Smooth muscle cell (in vitro differentiated cells): Measurements from ENCODE around the gene CFAP53. TPM values are rescaled to one million over a fixed set of nuclear protein-coding genes. Genes with fewer than 3 reads are reported as not detected.

Experiments
- DNase-seq: peaks from one replicate; lab custom pipeline; 2025; ENCODE audit not compliant: unreplicated experiment; lab: John Stamatoyannopoulos, UW
- H2AFZ ChIP-seq: fragments of 200-600 bp; sonication (generic); 2 replicates; pipeline ENCODE4 v1.6.0; 2016; ENCODE audit warnings: antibody characterized with exemption, low read depth, mild to moderate bottlenecking
- H3F3A ChIP-seq: fragments of 200-600 bp; sonication (generic); 2 replicates; pipeline ENCODE4 v1.6.0; 2017; ENCODE audit warnings: antibody characterized with exemption, low read depth
- H3K27ac ChIP-seq: fragments of 200-600 bp; sonication (generic); 2 replicates; pipeline ENCODE4 v1.5.1; 2016; ENCODE audit warnings: low read depth, mild to moderate bottlenecking
- H3K27me3 ChIP-seq: fragments of 200-600 bp; sonication (generic); 2 replicates; pipeline ENCODE4 v1.6.1; 2016; ENCODE audit warnings: low read depth, mild to moderate bottlenecking
- H3K36me3 ChIP-seq: fragments of 200-600 bp; sonication (generic); 2 replicates; pipeline ENCODE4 v1.5.1; 2016; ENCODE audit warnings: low read depth
- H3K4me1 ChIP-seq: fragments of 200-600 bp; sonication (generic); 2 replicates; pipeline ENCODE4 v1.5.1; 2016; ENCODE audit warnings: low read depth
- H3K4me2 ChIP-seq: fragments of 200-600 bp; sonication (generic); 2 replicates; pipeline ENCODE4 v1.6.0; 2016; ENCODE audit warnings: mild to moderate bottlenecking
- H3K4me3 ChIP-seq: fragments of 200-600 bp; sonication (generic); 2 replicates; pipeline ENCODE4 v1.5.1; 2016; ENCODE audit warnings: mild to moderate bottlenecking
- H3K79me2 ChIP-seq: fragments of 200-600 bp; sonication (generic); 2 replicates; pipeline ENCODE4 v1.6.0; 2016; ENCODE audit warnings: low read depth, mild to moderate bottlenecking
- H3K9ac ChIP-seq: fragments of 200-600 bp; sonication (generic); 2 replicates; pipeline ENCODE4 v1.6.0; 2016; ENCODE audit warnings: low read depth
- H3K9me3 ChIP-seq: fragments of 200-600 bp; sonication (generic); replicated peaks from 2 replicates; pipeline ENCODE4 v1.5.1; 2016; ENCODE audit warnings: low read depth
- H4K20me1 ChIP-seq: fragments of 200-600 bp; sonication (generic); 2 replicates; pipeline ENCODE4 v1.6.0; 2016; ENCODE audit warnings: low read depth
- CTCF ChIP-seq: fragments of 200-600 bp; sonication (generic); IDR thresholded peaks from 2 replicates; pipeline ENCODE4 v1.5.1; 2017; ENCODE audit warnings: borderline replicate concordance, mild to moderate bottlenecking, antibody characterized with exemption; ENCODE audit not compliant: insufficient read depth, poor library complexity, severe bottlenecking
- WGBS: methylation state at CpG from one replicate; pipeline ENCODE4 v1.1.7; 2016; ENCODE audit warnings: low lambda C conversion rate; 5-methylcytosine and 5-hydroxymethylcytosine counted together
- polyA plus RNA-seq: library from polyadenylated mRNA; unstranded; fragments of >200 nt; fragmentation: Nextera tagmentation; extraction: Ambion mirVana; gene quantifications from 2 replicates; pipeline ENCODE4 v1.2.1, GENCODE V29; 2016
- total RNA-seq: library from RNA; depleted of rRNA; stranded (reverse); fragments of >200 nt; gene quantifications from 2 replicates; pipeline ENCODE4 v1.2.3, GENCODE V29; 2014

The CFAP53 gene
- total and polyA plus RNA-seq, 2 experiments from 2014 or later: 0.41 to 0.99 TPM

GRCh38 chr18:50285071-50285470, 18.8 kb upstream of the CFAP53 start:
- Histone ChIP-seq H3K79me2 (peaks cover 17% of the 10 kb centered on the region), H3K9me3 (no peaks in the 10 kb centered on the region), H3K9ac (no peak overlapping the region), H3K4me1 (peaks cover 9% of the 10 kb centered on the region), H3K36me3 (no peaks in the 10 kb centered on the region), H2AFZ (no peak overlapping the region), H3K27ac (no peak overlapping the region), H3F3A (no peaks in the 10 kb centered on the region), H3K4me2 (no peak overlapping the region), H3K27me3 (no peaks in the 10 kb centered on the region), H4K20me1 (no peaks in the 10 kb centered on the region), H3K4me3 (no peak overlapping the region)
- WGBS: 94% methylated on average over 13 of the region's 13 CpGs
- DNase-seq: no peak
- TF ChIP-seq CTCF: no peak

GRCh38 chr18:50284255-50284885, 18.1 kb upstream of the CFAP53 start:
- Histone ChIP-seq H3K36me3 (no peaks in the 10 kb centered on the region), H3K9ac (no peak overlapping the region), H3K79me2 (peaks cover 24% of the 10 kb centered on the region), H3K27ac (no peak overlapping the region), H3K27me3 (no peaks in the 10 kb centered on the region), H3K4me1 (peaks cover 16% of the 10 kb centered on the region), H3K9me3 (no peaks in the 10 kb centered on the region), H2AFZ (no peak overlapping the region), H4K20me1 (no peaks in the 10 kb centered on the region), H3F3A (no peaks in the 10 kb centered on the region), H3K4me2 (no peak overlapping the region), H3K4me3 (no peak overlapping the region)
- TF ChIP-seq CTCF: no peak
- DNase-seq: no peak
- WGBS: 99% methylated on average over 15 of the region's 15 CpGs

- no peak for TF ChIP-seq CTCF
- no peak overlapping the region for H2AFZ ChIP-seq
- no peak overlapping the region for H3K9ac ChIP-seq
- H3K4me1 ChIP-seq: peaks cover 18% of the 10 kb centered on the region
- H3F3A ChIP-seq: no peaks in the 10 kb centered on the region
- no peaks in the 10 kb centered on the region for H3K9me3 ChIP-seq
- no peak overlapping the region for H3K4me3 ChIP-seq
- WGBS: 96% methylated on average over 29 of the region's 29 CpGs
- H3K27ac ChIP-seq: no peak overlapping the region
- no peaks in the 10 kb centered on the region for H3K36me3 ChIP-seq
- no peaks in the 10 kb centered on the region for H4K20me1 ChIP-seq
- no peak overlapping the region for H3K4me2 ChIP-seq
- no peak for DNase-seq
- H3K27me3 ChIP-seq: no peaks in the 10 kb centered on the region
- H3K79me2 ChIP-seq: peaks cover 31% of the 10 kb centered on the region
These were observed 17.3 kb upstream of the CFAP53 start for GRCh38 chr18:50283469-50284209.
